ENCODE results near the gene ABLIM3.
"Not testable (repeated sequence)": the region's sequence is repeated elsewhere in the genome, so short reads cannot be mapped to it uniquely, and the experiment has no call there.

The ABLIM3 gene

GRCh38 chr5:149257889-149258705, 116.8 kb downstream of the ABLIM3 start:
- no peak for DNase-seq (ENCODE audit: low spot score)

DNA sequence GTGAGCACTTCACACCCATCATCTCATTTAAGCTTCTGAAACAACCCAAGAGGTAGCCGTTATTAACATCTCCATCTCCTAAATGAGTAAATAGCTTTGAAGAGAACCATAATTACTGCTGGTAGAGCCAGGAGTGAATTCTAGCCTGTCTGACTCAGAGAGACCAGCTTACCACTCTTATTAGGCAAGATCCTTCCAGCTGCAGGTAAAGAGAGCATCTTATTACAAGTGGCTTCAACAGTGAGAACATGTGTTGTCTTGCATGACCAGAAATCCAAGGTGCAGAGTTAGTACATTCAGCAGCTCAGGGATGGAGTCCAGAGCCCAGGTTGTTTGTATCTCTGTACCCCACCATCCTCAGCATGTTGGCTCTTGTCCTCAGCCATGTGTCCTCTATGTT, 119.5 kb downstream of the ABLIM3 start:
- no peak for DNase-seq (ENCODE audit: low spot score)

- DNase-seq (ENCODE audit: low spot score), result no peak
These were observed 120.0 kb downstream of the ABLIM3 start for GRCh38 chr5:149261246-149261645.

GRCh38 chr5:149262315-149262714, 121.0 kb downstream of the ABLIM3 start:
- no peak for DNase-seq (ENCODE audit: low spot score)

DNA sequence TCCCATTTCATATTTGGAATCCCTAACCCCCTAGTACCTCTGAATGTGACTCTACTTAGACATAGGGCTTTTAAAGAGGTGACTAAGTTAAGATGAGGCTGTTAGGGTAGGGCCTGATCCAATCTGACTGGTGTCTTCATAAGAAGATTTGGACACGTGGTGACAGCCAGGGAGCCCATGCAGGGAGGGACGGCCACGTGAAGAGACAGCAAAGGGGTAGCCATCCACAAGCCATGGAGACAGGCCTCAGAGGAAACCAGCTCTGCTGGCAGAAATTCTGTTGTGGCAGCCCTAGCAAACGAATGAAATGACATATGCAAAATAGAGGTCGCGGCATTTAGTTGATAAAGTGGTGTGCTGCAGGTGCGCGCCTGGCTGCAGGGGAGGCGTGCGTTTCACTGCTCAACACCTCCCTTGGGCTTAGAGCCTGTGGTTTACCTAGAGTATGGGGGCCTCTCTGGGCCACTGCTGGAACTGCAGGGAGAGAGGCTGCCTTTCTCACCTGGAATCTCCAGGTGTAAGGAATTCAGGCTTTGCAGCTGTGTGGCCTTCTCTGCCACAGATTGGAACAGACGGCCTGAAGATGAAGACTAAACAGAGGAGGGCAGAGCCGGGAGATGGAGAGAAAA, 123.3 kb downstream of the ABLIM3 start:
- DNase-seq (ENCODE audit: low spot score), result no peak

DNA sequence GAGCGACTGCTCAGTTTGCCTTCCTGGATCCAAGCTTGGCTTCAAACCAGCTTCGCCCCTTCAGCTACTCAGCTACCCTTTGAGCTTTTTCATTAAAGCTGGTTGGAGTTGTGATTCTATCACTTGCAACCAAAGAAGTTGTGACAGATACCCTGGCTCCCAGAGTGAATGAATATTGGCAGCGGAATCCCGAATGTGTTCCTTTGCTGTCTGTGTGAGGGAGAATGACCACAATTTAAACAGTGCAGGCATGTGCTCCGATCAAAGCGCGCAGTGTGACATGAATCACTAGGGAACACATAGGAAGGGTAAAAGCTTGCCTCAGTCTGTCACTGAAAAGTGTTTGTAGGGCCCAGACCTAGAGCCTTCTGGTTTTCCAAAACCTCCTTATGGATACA, 123.8 kb downstream of the ABLIM3 start:
- no peak for DNase-seq (ENCODE audit: low spot score)

DNA sequence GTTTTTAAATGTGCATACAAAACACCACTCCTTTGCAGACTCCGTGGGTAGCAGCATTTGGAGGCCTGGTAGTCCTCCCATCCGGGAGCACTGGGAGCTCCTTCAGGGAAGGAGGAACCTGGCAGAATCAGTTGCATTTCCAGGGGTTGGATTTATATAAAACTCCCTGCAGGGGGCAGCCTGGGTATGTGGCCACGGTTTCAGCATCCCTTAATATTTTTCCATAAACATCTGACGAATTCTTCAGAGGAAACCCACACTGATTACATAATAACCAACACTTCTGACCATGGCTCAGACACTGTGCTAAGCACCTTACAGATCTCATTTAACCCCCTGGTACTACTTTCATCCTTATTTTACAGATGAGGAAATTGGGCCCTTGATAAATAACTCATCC, 124.3 kb downstream of the ABLIM3 start:
- no peak for DNase-seq (ENCODE audit: low spot score)

GRCh38 chr5:149267241-149267973, 126.1 kb downstream of the ABLIM3 start:
- DNase-seq (ENCODE audit: low spot score), result peak; percentile 91

- DNase-seq (ENCODE audit: low spot score), result peak; percentile 57
These were observed 127.8 kb downstream of the ABLIM3 start for GRCh38 chr5:149268928-149269557.

- no peak for DNase-seq (ENCODE audit: low spot score)
These were observed 130.0 kb downstream of the ABLIM3 start for GRCh38 chr5:149271195-149271715.

- peak; percentile 40 for DNase-seq (ENCODE audit: low spot score)
These were observed 130.6 kb downstream of the ABLIM3 start, which contains the start of gene AFAP1L1 for GRCh38 chr5:149271716-149272563. TSS of gene AFAP1L1 (plus strand) at chr5:149271859. CDS start at chr5:149271969, 110 bp downstream.

GRCh38 chr5:149272781-149273180, 131.5 kb downstream of the ABLIM3 start:
- DNase-seq (ENCODE audit: low spot score), result not testable (repeated sequence)

DNA sequence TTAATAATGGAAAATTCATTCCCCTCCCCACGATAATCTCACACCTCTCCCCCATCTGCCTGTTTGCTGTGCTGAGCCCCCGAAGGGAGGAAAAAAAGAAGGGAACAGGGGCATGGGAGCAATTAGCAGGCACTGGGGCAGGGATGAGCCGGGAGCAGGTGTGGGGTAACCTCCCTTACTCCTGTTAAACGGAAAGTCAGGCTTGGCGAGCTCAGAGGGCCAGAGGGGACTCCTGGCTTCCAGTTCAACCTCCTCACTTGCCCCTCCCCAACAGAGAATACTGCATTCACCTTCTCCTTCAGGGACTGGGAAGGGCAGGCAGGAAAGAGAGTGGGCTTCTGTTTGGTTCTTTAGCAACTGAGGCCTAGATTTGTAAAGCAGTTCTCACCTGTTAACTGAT, 131.9 kb downstream of the ABLIM3 start:
- DNase-seq (ENCODE audit: low spot score), result no peak

DNA sequence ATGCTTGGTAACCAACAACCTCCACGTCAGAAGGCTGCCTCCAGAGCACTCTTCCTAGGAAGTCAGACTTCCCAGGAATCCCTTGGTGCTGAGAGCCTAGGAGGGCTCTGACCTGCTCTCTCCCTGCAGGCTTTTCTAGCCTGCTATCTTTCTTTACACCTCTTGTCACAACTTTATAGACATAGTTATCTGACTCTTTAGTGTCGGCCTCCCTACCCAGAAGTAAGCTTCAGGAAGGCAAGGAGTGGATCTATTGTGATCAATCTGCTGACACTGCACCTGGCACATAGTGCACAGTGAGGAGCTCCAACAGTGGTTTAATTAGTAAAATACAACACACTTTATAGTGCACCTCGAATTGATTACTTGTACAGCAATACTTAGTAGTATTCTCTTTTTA, 132.7 kb downstream of the ABLIM3 start:
- DNase-seq (ENCODE audit: low spot score), result no peak

GRCh38 chr5:149274939-149275338, 133.6 kb downstream of the ABLIM3 start:
- DNase-seq (ENCODE audit: low spot score), result no peak

- no peak for DNase-seq (ENCODE audit: low spot score)
These were observed 136.5 kb downstream of the ABLIM3 start for GRCh38 chr5:149277801-149278200.

GRCh38 chr5:149278451-149279210, 137.3 kb downstream of the ABLIM3 start:
- DNase-seq (ENCODE audit: low spot score), result no peak

GRCh38 chr5:149279661-149280060, 138.4 kb downstream of the ABLIM3 start:
- DNase-seq (ENCODE audit: low spot score), result no peak

GRCh38 chr5:149280124-149280523, 138.8 kb downstream of the ABLIM3 start:
- DNase-seq (ENCODE audit: low spot score), result no peak

DNA sequence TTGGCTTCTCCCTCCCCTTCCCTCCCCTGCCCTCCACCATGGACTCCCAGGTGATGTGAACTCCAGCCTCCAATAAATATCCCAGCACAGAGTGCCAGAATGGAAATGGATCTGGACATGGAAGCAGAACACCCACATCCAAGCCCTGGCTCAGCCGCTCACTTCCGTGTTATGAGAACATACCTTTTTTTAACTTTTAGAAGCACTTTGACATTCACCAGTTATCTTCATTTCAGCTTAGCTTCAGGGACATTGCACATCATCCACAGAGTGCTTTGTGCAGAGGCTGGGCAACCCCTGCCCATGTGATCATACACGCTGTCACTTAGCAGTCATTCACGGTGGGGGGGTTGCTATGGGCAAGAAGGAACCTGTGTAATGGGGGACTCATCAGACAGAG, 139.5 kb downstream of the ABLIM3 start:
- DNase-seq (ENCODE audit: low spot score), result no peak

Measured in putamen (tissue), 1 donor.